ENCODE results near the gene ANKRD23.

- TF ChIP-seq ZNF274 (IDR thresholded peaks at IDR 0.05; ENCODE audit: low read depth, low read length) = no peak
- TF ChIP-seq YY1 (IDR thresholded peaks at IDR 0.05; ENCODE audit: insufficient read depth, insufficient read length) = no peak
Measured at GRCh38 chr2:96873651-96874096, 29.9 kb upstream of the ANKRD23 start.

Data from NT2/D1 (cell line).